ENCODE results near the gene DEFB115.
"Not testable (repeated sequence)": the region's sequence is repeated elsewhere in the genome, so short reads cannot be mapped to it uniquely, and the experiment has no call there.

DEFB115 gene

GRCh38 chr20:31257364-31257763 lies at the start of gene DEFB115:
TSS of gene DEFB115 (plus strand) at chr20:31257664. CDS start at chr20:31257664, 0 bp downstream.
- no peak for DNase-seq

GRCh38 chr20:31236953-31237352 lies 20.5 kb upstream of the DEFB115 start:
- DNase-seq, result no peak
- no peak for ATAC-seq

More at GRCh38 chr20:31257364-31257763, at the start of gene DEFB115:
- ATAC-seq, result no peak

- ATAC-seq, result no peak
- no peak for DNase-seq
Measured at GRCh38 chr20:31237763-31238162, 19.7 kb upstream of the DEFB115 start.

- DNase-seq, result no peak
- ATAC-seq, result no peak
Measured at GRCh38 chr20:31239139-31239538, 18.3 kb upstream of the DEFB115 start.

GRCh38 chr20:31256959-31257358 lies 505 bp upstream of the DEFB115 start:
- no peak for ATAC-seq

GRCh38 chr20:31260326-31260932 lies 3.0 kb downstream of the DEFB115 start:
- ATAC-seq (no peak), DNase-seq (no peak)

More at GRCh38 chr20:31256959-31257358, 505 bp upstream of the DEFB115 start:
- no peak for DNase-seq

GRCh38 chr20:31274441-31274840 lies 17.0 kb downstream of the DEFB115 start:
- DNase-seq (no peak), ATAC-seq (no peak)

- DNase-seq (no peak), ATAC-seq (no peak)
Measured at GRCh38 chr20:31278178-31278577, 20.7 kb downstream of the DEFB115 start.

GRCh38 chr20:31284964-31285363 lies 27.5 kb downstream of the DEFB115 start:
- ATAC-seq, DNase-seq: not testable (repeated sequence)

- ATAC-seq, result no peak
- DNase-seq, result no peak
Measured at GRCh38 chr20:31308535-31309162, 51.2 kb downstream of the DEFB115 start, which contains the start of gene DEFB116. TSS of gene DEFB116 (minus strand) at chr20:31308585. CDS start at chr20:31308585, 0 bp downstream.

Data from stimulated activated naive CD8-positive, alpha-beta T cell treated with anti-CD3 and anti-CD28 coated beads, Interleukin-15, Interleukin-2, amounts not matched to agents 100 U/mL and 50 U/mL, for 24 hours (primary cell).